Mucosa of descending colon (tissue), 3 donors: ENCODE results near the gene TRA2A. TPM values are rescaled to one million over a fixed set of nuclear protein-coding genes. Genes with fewer than 3 reads are reported as not detected.

Experiments used
- ATAC-seq: fragments of 200-7000 bp; cut with Tn5 transposase; one replicate; pipeline ENCODE4 v1.9.1; 2020; ENCODE audit warnings: mild to moderate bottlenecking, moderate library complexity
- DNase-seq, 3 donors: peaks; one replicate each; pipeline ENCODE4 v3.0.0-alpha.2; 2020
- H3K36me3 ChIP-seq: fragments of 200-600 bp; one replicate; pipeline ENCODE4 v1.8.0; 2021; ENCODE audit warnings: low read depth, mild to moderate bottlenecking
- H3K4me1 ChIP-seq: fragments of 200-600 bp; one replicate; pipeline ENCODE4 v1.8.0; 2021; ENCODE audit warnings: low read depth, mild to moderate bottlenecking
- H3K4me3 ChIP-seq: fragments of 200-600 bp; one replicate; pipeline ENCODE4 v1.8.0; 2021; ENCODE audit warnings: mild to moderate bottlenecking
- H3K9me3 ChIP-seq: fragments of 200-600 bp; one replicate; pipeline ENCODE4 v1.8.0; 2021; ENCODE audit warnings: mild to moderate bottlenecking
- intact Hi-C, 2 donors: fragments of 100-400 bp; cut with DNase I in 1 of 2; cut with micrococcal nuclease in 1 of 2; formaldehyde crosslinking; loops; one replicate each; pipeline versions ENCODE4 v1.11.0 to v1.11.1; 2022; cut with DNase I, micrococcal nuclease
- total RNA-seq, 3 donors: library from RNA; stranded (reverse); fragmentation: NEBNext Ultra II Directional in 2 of 3; extraction: Animal tissue kit (Norgen Biotek cat#: 25700) in 2 of 3; gene quantifications; one replicate each; pipeline versions ENCODE4 v1.2.1 to v1.2.4, GENCODE V29; 2021 to 2023
- TF ChIP-seq, protein P1 (sequence below): fragments of 200-600 bp; IDR thresholded peaks from one replicate; pipeline ENCODE4 v1.8.0; 2022; ENCODE audit warnings: antibody characterized with exemption, mild to moderate bottlenecking
- donor health status: DM: no; HTN: no; CAD: no; lungs with moderate emphysema.
- donor health status: DM: no; HTN: no; CAD: no.
- donor health status: DM: no; HTN: yes; CAD: no.

Gene TRA2A
- total RNA-seq, 3 donors from 2014 or later = 74.6 to 79.3 (median 76.8) TPM

DNA sequence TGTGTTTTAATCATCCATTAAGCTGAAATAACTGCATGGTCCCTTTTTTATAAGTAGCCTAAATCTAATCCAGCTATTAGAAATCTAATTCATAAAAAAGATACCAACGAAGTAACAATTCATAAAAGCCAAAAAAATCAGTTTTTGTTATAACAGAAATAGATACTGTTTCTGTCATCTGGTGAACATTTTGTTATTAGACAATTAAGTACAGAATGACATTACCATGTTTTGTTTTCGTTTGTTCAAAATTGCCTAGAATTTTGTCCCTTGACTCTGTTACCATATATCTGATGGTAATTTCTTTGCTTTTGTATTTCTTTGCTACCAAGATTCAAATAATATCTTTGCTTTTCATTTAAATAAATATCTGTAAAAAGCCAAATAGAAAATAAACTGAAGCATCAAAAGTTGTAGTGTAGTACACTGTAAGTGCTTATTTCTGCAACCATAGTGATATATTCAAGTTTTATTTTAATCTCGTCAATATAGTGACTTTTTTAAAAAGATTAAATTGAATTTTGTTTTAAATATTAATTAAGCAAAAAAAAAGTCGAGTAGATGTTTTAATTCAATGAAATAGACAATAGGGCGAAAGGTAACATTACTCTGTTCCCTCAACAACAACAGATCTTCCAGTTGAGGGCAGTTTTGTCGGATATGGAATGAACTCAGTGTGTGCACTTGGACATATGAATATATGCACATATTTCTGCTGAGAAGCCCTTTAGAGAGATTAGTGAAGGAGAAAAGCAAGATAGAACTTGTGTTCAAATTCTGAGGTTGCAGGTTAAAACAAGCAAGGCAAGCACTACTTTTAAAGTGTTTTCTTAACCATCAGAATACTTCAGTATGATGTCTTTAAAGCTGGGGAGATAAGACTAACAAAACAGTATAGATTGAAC lies 53.6 kb downstream of the TRA2A start:
- H3K4me3 ChIP-seq = no peak overlapping the region
- intact Hi-C loops = no loop called here
- TF ChIP-seq, protein P1, sequence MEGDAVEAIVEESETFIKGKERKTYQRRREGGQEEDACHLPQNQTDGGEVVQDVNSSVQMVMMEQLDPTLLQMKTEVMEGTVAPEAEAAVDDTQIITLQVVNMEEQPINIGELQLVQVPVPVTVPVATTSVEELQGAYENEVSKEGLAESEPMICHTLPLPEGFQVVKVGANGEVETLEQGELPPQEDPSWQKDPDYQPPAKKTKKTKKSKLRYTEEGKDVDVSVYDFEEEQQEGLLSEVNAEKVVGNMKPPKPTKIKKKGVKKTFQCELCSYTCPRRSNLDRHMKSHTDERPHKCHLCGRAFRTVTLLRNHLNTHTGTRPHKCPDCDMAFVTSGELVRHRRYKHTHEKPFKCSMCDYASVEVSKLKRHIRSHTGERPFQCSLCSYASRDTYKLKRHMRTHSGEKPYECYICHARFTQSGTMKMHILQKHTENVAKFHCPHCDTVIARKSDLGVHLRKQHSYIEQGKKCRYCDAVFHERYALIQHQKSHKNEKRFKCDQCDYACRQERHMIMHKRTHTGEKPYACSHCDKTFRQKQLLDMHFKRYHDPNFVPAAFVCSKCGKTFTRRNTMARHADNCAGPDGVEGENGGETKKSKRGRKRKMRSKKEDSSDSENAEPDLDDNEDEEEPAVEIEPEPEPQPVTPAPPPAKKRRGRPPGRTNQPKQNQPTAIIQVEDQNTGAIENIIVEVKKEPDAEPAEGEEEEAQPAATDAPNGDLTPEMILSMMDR = no peak
- H3K4me1 ChIP-seq = peaks cover 15% of the 10 kb centered on the region
- no peak for DNase-seq
- H3K9me3 ChIP-seq = no peaks in the 10 kb centered on the region
- no peak for ATAC-seq
- no peaks in the 10 kb centered on the region for H3K36me3 ChIP-seq

DNA sequence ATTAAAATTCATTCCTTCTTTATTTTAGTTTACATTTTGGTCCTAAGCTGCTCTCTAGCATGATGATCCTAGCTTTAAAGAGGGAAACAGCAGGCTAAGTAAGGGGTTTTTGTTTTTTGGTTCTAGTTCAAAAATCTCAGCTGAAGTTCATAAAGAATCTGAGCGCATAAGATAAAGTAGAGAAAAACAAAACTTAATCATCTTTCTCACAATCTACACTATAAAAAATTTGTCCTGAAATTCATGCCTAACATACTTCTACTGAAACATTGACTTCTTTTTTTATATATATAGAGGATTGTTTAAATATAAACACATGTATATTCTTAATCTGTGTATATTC lies 54.7 kb downstream of the TRA2A start:
- no peak overlapping the region for H3K4me3 ChIP-seq
- H3K9me3 ChIP-seq = no peaks in the 10 kb centered on the region
- H3K4me1 ChIP-seq = peaks cover 16% of the 10 kb centered on the region
- ATAC-seq (no peak), DNase-seq (no peak)
- intact Hi-C loops = no loop called here
- H3K36me3 ChIP-seq = no peaks in the 10 kb centered on the region
- TF ChIP-seq, protein P1 = no peak

DNA sequence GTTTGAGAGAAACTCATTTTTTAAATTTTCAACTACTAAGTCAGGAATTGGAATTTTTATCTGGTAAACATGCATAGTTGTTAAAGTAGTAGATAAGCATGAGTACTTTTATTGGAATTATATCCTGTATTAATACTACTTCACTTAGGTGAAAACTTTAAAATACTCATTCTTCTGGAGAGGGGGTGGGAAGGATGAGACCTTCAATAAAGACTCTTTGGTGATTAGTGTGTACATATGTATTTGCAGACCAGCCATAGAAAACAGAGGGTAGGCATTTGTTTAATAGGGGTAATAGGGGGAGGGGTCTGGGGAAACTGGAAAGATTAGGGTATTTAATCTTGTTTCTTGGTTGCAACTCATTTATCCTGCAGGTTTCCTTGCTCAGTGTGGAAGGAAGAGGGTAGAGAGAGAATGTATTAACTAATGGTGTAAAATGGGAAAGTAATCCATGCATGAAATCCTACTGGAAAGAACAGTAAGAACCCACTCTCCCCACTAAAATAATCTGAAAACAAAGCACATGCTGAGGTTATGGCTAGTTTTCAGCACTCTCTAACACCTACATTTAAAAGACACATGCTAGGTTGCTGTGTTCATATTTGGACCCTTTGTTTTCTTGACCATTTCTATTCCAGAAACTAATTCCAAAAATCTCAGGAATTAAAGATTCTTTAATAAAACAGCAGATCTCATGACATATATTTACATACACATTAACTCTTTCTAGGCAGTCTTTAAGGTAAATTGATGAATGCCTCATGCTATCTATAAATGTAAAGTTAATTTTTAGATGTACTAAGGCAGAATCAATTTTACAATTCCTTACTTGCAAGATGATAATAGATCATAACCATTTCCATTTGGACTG lies 55.3 kb downstream of the TRA2A start:
- Histone ChIP-seq H3K9me3 (no peaks in the 10 kb centered on the region), H3K36me3 (no peaks in the 10 kb centered on the region), H3K4me1 (peaks cover 19% of the 10 kb centered on the region), H3K4me3 (no peak overlapping the region)
- TF ChIP-seq, protein P1 = no peak
- intact Hi-C loops = no loop called here
- ATAC-seq = no peak
- DNase-seq = no peak

DNA sequence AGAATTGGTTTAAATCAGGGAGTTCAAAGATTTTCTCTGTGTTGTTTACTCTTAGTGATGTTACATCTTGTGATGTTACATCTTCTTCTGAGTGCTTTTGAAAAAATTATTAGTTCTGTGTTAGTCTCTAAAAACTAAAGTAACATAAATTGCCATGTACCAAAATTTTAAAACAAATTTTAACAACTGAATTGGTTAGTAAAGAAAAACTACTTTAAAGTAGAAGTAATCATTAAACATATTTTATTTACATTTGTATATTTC lies 56.3 kb downstream of the TRA2A start:
- peaks cover 26% of the 10 kb centered on the region for H3K4me1 ChIP-seq
- no peaks in the 10 kb centered on the region for H3K9me3 ChIP-seq
- H3K36me3 ChIP-seq = no peaks in the 10 kb centered on the region
- H3K4me3 ChIP-seq = no peak overlapping the region
- TF ChIP-seq, protein P1 = no peak
- no peak for ATAC-seq
- intact Hi-C loops = no loop called here
- no peak for DNase-seq

DNA sequence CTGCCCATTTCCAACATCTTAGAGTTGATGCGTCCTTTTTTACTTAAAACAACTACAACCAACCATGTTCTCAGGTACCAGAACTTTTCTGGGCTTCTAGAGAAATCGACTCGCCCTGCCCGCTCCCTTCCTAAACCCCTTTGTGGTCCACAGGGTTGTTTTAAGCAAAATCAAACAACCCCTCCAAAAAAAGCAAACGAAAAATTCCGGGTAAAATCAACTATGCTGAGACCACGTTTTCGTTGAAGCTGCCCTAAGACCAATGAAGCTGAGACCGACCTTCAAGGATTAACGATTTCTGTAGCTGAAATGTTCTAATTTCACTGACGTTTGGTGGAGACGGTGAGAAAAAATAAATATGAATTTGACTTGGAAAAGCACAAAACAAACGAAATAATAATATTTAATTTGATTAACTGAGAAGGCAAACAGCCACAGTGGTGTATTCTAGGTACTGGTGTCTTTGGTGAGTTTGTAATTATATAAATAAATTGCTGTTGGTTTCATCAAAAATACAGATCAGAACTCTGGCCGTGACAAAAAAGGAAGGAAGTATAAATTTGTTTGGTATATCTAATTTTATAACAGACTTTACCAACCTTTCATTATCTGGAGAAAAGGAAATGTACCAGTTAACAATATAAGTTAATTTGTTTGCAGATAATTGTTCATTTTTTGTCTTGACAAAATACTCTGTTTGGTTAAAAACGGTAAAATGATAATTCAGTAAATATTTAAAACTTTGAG lies 56.8 kb downstream of the TRA2A start:
- ATAC-seq = no peak
- TF ChIP-seq, protein P1 = no peak
- Histone ChIP-seq H3K9me3 (no peaks in the 10 kb centered on the region), H3K36me3 (no peaks in the 10 kb centered on the region), H3K4me3 (no peak overlapping the region), H3K4me1 (peaks cover 31% of the 10 kb centered on the region)
- intact Hi-C loops = no loop called here
- DNase-seq = no peak
